ENCODE data around the gene SNAPC2. TPM values are rescaled to one million over a fixed set of nuclear protein-coding genes. Genes with fewer than 3 reads are reported as not detected.
"Not testable (repeated sequence)": the region's sequence is repeated elsewhere in the genome, so short reads cannot be mapped to it uniquely, and the experiment has no call there.

Gene SNAPC2
- total and polyA plus RNA-seq, 5 donors from 2014 or later: 12.1 to 22.1 (median 17.2) TPM

DNA sequence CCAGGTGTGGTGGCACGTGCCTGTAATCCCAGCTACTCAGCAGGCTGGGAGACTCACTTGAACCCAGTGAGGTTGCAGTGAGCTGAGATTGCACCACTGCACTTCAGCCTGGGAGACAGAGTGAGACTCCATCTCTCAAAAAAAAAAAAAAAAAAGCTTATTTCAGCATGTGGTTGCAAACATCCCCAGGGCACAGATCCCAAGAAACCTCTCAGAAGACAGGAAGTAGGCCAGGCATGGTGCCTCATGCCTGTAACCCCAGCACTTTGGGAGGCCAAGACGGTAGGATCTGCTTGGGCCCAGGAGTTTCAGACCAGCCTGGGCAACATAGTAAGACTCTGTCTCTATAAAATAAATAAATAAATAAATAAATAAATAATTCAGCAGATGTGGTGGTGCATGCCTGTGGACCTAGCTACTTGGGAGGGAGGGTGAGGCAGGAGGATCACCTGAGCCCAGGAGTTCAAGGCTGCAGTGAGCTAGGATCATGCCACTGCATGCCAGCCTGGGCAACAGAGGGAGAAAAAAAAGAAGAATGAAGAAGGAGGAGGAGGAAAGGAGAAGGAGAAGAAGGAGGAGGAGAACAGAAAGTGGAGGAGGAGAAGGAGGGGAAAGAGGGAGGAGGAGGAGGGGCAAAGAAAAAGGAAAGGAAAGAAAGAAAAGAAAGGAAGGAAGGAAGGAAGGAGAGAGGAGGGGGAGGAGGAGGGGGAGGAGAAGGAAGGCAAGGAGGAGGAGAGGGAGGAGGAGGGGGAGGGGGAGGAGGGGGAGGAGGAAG lies 36.2 kb upstream of the SNAPC2 start:
- Histone ChIP-seq H3K27ac (ENCODE audit: insufficient read depth, low read length, poor library complexity, severe bottlenecking) (no peak overlapping the region), H3K27me3 (ENCODE audit: control insufficient read depth, insufficient read depth, low read length) (peaks cover 3% of the 10 kb centered on the region), H3K4me3 (ENCODE audit: low read depth, low read length) (no peak overlapping the region), H3K36me3 (ENCODE audit: control insufficient read depth, insufficient read depth, low read length) (no peaks in the 10 kb centered on the region), H3K4me1 (ENCODE audit: control insufficient read depth, insufficient read depth, low read length, poor library complexity, severe bottlenecking) (no peaks in the 10 kb centered on the region), H3K9me3 (ENCODE audit: control insufficient read depth in 2 of 2, low read length in 2 of 2) (no peaks in the 10 kb centered on the region)
- H3K4me3 Mint-ChIP-seq: no peak overlapping the region
- no peak for ATAC-seq (ENCODE audit: low read depth in 2 of 2)
- peaks cover 0 to 1% (median 0%) of the 10 kb centered on the region in 7 donors for H3K9me3 Mint-ChIP-seq
- peaks cover 24% of the 10 kb centered on the region for H3K27me3 Mint-ChIP-seq
- H3K4me1 Mint-ChIP-seq: no peaks in the 10 kb centered on the region
- DNase-seq: no peak
- no peaks in the 10 kb centered on the region for H3K36me3 Mint-ChIP-seq
- H3K27ac Mint-ChIP-seq: no peak overlapping the region

DNA sequence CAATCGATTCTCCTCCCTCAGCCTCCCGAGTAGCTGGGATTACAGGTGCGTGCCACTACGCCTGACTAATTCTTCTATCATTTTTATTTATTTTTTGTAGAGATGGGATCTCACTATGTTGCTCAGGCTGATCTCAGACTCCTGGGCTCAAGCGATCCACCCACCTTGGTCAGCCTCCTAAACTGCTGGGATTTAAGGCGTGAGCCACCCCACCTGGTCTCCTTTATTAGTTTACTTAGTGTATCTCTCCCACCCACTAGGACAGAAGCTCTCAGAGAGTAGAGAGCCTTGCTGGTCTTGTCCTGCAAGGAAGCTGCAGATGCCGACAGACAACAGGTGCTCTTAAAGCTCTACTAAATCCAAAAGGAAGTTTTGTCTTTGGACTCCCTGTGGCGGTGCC lies 34.3 kb upstream of the SNAPC2 start:
- Histone ChIP-seq H3K4me3 (ENCODE audit: low read depth, low read length) (no peak overlapping the region), H3K9me3 (ENCODE audit: control insufficient read depth in 2 of 2, low read length in 2 of 2) (no peaks in the 10 kb centered on the region), H3K27me3 (ENCODE audit: control insufficient read depth, insufficient read depth, low read length) (peaks cover 3% of the 10 kb centered on the region), H3K27ac (ENCODE audit: insufficient read depth, low read length, poor library complexity, severe bottlenecking) (no peak overlapping the region), H3K36me3 (ENCODE audit: control insufficient read depth, insufficient read depth, low read length) (no peaks in the 10 kb centered on the region), H3K4me1 (ENCODE audit: control insufficient read depth, insufficient read depth, low read length, poor library complexity, severe bottlenecking) (no peaks in the 10 kb centered on the region)
- Mint-ChIP-seq H3K27me3 (peaks cover 29% of the 10 kb centered on the region), H3K27ac (peak overlapping the region in 1 of 3 donors; percentile 16), H3K4me1 (no peaks in the 10 kb centered on the region), H3K36me3 (no peaks in the 10 kb centered on the region), H3K4me3 (no peak overlapping the region), H3K9me3 (peaks cover 0 to 1% (median 0%) of the 10 kb centered on the region in 7 donors)
- DNase-seq (no peak), ATAC-seq (ENCODE audit: low read depth in 2 of 2) (no peak)

DNA sequence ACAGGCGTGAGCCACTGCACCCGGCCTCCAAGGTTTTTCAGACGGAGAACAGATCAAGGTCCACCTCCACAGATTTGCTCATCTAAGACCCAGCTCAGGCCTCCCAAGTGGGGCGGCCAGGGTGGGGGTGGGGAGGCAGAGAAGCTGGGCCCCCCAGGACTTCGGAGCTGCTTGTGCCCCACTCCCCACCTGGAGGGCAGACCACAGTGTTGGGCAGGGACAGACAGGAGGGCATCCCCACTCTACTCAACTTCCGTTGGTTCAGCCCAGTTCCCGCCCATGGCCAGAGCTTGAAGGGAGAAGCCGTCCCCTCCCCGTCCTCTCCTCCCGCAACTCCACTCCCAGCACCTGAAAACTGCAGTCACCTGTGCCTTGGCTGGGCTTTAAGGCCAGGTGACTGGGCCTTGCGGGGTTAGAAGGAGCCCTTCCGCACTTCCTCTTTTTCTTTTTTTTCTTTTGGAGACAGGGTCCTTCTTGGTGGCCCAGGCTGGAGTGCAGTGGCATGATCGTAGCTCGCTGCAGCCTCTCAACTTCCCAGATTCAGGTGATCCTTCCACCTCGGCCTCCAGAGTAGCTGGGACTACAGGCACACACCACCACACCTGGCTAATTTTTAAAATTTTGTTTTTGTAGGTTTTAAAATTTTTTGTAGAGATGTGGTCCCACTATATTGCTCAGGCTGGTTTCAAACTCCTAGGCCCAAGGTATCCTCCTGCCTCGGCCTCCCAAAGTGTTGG lies 32.6 kb upstream of the SNAPC2 start:
- Mint-ChIP-seq H3K9me3 (peaks cover 0 to 1% (median 0%) of the 10 kb centered on the region in 7 donors), H3K4me3 (no peak overlapping the region), H3K27me3 (peaks cover 34% of the 10 kb centered on the region), H3K36me3 (no peaks in the 10 kb centered on the region), H3K4me1 (no peaks in the 10 kb centered on the region), H3K27ac (no peak overlapping the region)
- Histone ChIP-seq H3K36me3 (ENCODE audit: control insufficient read depth, insufficient read depth, low read length) (no peaks in the 10 kb centered on the region), H3K27ac (ENCODE audit: insufficient read depth, low read length, poor library complexity, severe bottlenecking) (no peak overlapping the region), H3K4me1 (ENCODE audit: control insufficient read depth, insufficient read depth, low read length, poor library complexity, severe bottlenecking) (no peaks in the 10 kb centered on the region), H3K9me3 (ENCODE audit: control insufficient read depth in 2 of 2, low read length in 2 of 2) (no peaks in the 10 kb centered on the region), H3K27me3 (ENCODE audit: control insufficient read depth, insufficient read depth, low read length) (peaks cover 3% of the 10 kb centered on the region), H3K4me3 (ENCODE audit: low read depth, low read length) (no peak overlapping the region)
- no peak for DNase-seq
- ATAC-seq (ENCODE audit: low read depth in 2 of 2): no peak

DNA sequence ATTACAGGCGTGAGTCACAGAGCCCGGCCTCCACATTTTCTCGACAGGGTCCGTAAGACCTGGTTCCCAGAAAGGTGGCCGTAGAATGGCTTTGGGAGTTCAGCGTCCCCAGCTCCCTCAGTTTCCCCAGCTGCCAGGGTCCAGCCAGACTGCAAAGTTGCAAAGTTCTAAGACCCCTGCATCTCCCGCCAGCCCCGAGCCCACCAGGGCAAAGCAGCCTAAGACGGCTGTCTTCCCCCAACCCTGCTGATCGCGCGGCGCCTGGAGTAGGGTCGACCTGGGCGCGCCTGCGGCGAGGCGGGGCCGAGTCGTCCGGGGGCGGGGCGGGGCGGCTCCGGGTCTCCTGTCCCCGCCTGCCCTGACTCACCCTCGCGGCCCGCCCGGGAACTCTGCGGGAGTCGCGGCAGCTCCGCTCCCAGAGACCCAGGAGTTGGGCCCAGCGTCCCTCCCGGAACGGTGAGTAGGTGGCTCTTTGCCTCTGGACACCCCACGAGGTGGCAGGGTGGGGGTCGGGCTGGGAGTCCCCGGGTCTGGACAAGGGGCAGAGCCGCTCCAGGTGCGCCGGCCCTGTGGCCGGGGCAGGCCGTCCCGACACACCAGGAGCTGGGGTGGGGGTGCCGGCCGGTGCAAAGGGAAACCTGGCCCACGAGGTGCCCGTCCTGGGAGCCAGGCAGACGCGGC lies 31.9 kb upstream of the SNAPC2 start, which contains the start of gene LRRC8E:
LRRC8E (plus strand) TSS at position 366 of the 681 bp plus-strand sequence. CDS start 7,094 bp downstream, outside the sequence.
- H3K27ac Mint-ChIP-seq: no peak within 1 kb of the TSS
- H3K9me3 Mint-ChIP-seq: peaks cover 0 to 1% (median 0%) of the 10 kb centered on the region in 7 donors
- Histone ChIP-seq H3K36me3 (ENCODE audit: control insufficient read depth, insufficient read depth, low read length) (no peaks in the 10 kb centered on the region), H3K27me3 (ENCODE audit: control insufficient read depth, insufficient read depth, low read length) (peaks cover 3% of the 10 kb centered on the region), H3K9me3 (ENCODE audit: control insufficient read depth in 2 of 2, low read length in 2 of 2) (no peaks in the 10 kb centered on the region), H3K27ac (ENCODE audit: insufficient read depth, low read length, poor library complexity, severe bottlenecking) (no peak within 1 kb of the TSS), H3K4me1 (ENCODE audit: control insufficient read depth, insufficient read depth, low read length, poor library complexity, severe bottlenecking) (no peaks in the 10 kb centered on the region), H3K4me3 (ENCODE audit: low read depth, low read length) (no peak within 1 kb of the TSS)
- peak; percentile 60 to 71 for ATAC-seq (ENCODE audit: low read depth in 2 of 2)
- no peaks in the 10 kb centered on the region for H3K4me1 Mint-ChIP-seq
- no peaks in the 10 kb centered on the region for H3K36me3 Mint-ChIP-seq
- no peak within 1 kb of the TSS for H3K4me3 Mint-ChIP-seq
- H3K27me3 Mint-ChIP-seq: peaks cover 34% of the 10 kb centered on the region
- no peak for DNase-seq

DNA sequence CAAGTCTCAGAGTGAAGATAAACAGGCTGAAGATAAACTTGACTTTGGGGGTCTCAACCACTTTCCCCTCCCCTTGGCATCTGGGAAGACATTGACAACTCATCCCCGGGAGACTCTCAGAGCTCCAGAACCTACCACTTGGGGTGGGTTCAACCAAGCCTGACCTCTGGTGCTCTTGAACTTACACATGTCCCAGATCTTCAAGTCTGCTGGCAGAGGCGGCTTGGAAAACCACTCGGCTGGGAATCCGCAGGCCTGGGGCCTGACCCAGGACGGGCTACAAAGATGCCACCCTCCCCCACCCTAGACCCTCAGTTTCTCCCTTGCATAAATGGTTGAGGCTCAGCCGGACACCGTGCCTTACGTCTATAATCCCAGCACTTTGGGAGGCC lies 31.3 kb upstream of the SNAPC2 start:
- Mint-ChIP-seq H3K27ac (no peak overlapping the region), H3K36me3 (no peaks in the 10 kb centered on the region), H3K4me3 (no peak overlapping the region), H3K27me3 (peaks cover 34% of the 10 kb centered on the region), H3K9me3 (peaks cover 0 to 1% (median 0%) of the 10 kb centered on the region in 7 donors), H3K4me1 (no peaks in the 10 kb centered on the region)
- H3K4me3 ChIP-seq (ENCODE audit: low read depth, low read length): no peak overlapping the region
- no peaks in the 10 kb centered on the region for H3K4me1 ChIP-seq (ENCODE audit: control insufficient read depth, insufficient read depth, low read length, poor library complexity, severe bottlenecking)
- peaks cover 3% of the 10 kb centered on the region for H3K27me3 ChIP-seq (ENCODE audit: control insufficient read depth, insufficient read depth, low read length)
- H3K27ac ChIP-seq (ENCODE audit: insufficient read depth, low read length, poor library complexity, severe bottlenecking): no peak overlapping the region
- DNase-seq: no peak
- no peaks in the 10 kb centered on the region for H3K9me3 ChIP-seq (ENCODE audit: control insufficient read depth in 2 of 2, low read length in 2 of 2)
- no peak for ATAC-seq (ENCODE audit: low read depth in 2 of 2)
- no peaks in the 10 kb centered on the region for H3K36me3 ChIP-seq (ENCODE audit: control insufficient read depth, insufficient read depth, low read length)

DNA sequence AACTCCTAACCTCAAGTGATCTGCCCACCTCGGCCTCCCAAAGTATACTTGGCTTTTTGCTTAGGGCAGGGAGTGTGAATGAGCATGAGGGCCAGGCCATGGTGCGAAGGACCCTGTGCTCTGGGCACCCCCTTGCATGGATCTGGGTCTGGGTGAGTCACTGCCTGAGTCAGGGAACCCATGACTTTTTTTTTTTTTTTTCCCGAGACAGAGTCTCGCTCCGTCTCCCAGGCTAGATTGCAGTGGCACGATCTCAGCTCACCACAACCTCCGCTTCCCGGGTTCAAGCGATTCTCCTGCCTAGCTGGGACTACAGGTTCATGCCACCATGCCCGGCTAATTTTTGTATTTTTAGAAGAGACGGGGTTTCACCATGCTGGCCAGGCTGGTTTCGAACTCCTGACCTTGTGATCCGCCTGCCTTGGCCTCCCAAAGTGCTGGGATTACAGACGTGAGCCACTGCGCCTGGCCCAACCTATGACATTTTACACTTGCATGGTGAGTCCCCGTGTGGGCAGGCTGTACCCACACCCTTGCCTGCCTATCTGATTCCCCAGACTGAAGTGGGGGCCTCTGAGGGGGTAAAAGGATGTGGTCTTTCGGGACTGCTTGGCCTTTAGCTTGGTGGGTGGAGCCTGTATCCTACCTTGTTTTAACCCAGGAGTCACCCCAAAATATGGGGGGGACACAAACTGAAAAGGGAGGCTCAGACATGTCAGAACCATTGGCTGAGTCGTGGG lies 26.6 kb upstream of the SNAPC2 start:
- not testable (repeated sequence) for H3K36me3 Mint-ChIP-seq; H3K9me3 Mint-ChIP-seq; H3K27ac ChIP-seq (ENCODE audit: insufficient read depth, low read length, poor library complexity, severe bottlenecking); H3K4me3 ChIP-seq (ENCODE audit: low read depth, low read length); H3K4me1 Mint-ChIP-seq; ATAC-seq (ENCODE audit: low read depth in 2 of 2); H3K27me3 ChIP-seq (ENCODE audit: control insufficient read depth, insufficient read depth, low read length); DNase-seq; H3K4me3 Mint-ChIP-seq; H3K27ac Mint-ChIP-seq; H3K9me3 ChIP-seq (ENCODE audit: control insufficient read depth in 2 of 2, low read length in 2 of 2); H3K36me3 ChIP-seq (ENCODE audit: control insufficient read depth, insufficient read depth, low read length); H3K4me1 ChIP-seq (ENCODE audit: control insufficient read depth, insufficient read depth, low read length, poor library complexity, severe bottlenecking)
- H3K27me3 Mint-ChIP-seq: peaks cover 19% of the 10 kb centered on the region

DNA sequence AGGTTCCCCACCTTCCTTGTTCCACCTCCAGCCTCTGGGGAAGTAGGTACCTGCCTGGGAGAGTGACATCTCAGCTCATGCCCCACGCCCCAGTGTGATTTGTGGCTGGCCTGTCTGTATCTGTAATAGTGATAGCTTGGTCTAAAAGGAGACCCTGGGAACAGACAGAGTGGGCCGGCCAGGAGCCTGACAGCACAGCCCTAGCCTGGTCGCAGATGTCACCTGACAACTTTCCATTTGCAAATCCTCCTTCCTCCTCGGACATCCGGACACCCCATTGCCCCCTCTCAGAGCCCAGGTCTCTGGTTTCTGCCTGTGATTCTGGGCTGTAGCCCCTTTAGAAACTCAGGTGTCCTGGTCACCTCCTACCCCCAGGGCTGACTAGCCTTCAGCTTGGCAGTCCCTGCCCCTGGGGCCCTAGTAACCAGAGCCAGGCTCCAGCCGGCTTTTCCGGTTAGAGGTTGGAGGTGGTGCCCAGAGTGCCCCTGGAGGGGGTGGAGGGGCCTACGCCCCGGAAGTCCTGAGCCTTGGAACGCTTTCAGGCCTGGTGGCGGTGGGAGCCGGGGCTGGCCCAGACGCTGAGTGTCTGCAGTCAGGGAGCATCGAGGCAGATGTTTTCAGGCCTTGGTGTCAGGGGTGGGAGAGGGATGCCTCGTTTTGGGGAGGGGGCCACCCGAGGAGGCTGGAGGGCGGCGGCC lies 25.4 kb upstream of the SNAPC2 start:
- Mint-ChIP-seq H3K4me3 (no peak overlapping the region), H3K36me3 (no peaks in the 10 kb centered on the region), H3K27ac (no peak overlapping the region), H3K9me3 (no peaks in the 10 kb centered on the region), H3K27me3 (peaks cover 11% of the 10 kb centered on the region), H3K4me1 (no peaks in the 10 kb centered on the region)
- ATAC-seq (ENCODE audit: low read depth in 2 of 2) (no peak), DNase-seq (no peak)
- H3K4me3 ChIP-seq (ENCODE audit: low read depth, low read length): no peak overlapping the region
- H3K27ac ChIP-seq (ENCODE audit: insufficient read depth, low read length, poor library complexity, severe bottlenecking): no peak overlapping the region
- no peaks in the 10 kb centered on the region for H3K9me3 ChIP-seq (ENCODE audit: control insufficient read depth in 2 of 2, low read length in 2 of 2)
- no peaks in the 10 kb centered on the region for H3K27me3 ChIP-seq (ENCODE audit: control insufficient read depth, insufficient read depth, low read length)
- H3K36me3 ChIP-seq (ENCODE audit: control insufficient read depth, insufficient read depth, low read length): no peaks in the 10 kb centered on the region
- no peaks in the 10 kb centered on the region for H3K4me1 ChIP-seq (ENCODE audit: control insufficient read depth, insufficient read depth, low read length, poor library complexity, severe bottlenecking)

All from CD4-positive, CD25-positive, alpha-beta regulatory T cell (primary cell).